Activated T-cell treated with anti-CD3 and anti-CD28 coated beads for 4 hours (primary cell): Measurements from ENCODE around the gene SH3YL1.

Source experiments
- DNase-seq: peaks from one replicate; pipeline ENCODE4 v3.0.0-alpha.2; 2020

SH3YL1 gene

DNA sequence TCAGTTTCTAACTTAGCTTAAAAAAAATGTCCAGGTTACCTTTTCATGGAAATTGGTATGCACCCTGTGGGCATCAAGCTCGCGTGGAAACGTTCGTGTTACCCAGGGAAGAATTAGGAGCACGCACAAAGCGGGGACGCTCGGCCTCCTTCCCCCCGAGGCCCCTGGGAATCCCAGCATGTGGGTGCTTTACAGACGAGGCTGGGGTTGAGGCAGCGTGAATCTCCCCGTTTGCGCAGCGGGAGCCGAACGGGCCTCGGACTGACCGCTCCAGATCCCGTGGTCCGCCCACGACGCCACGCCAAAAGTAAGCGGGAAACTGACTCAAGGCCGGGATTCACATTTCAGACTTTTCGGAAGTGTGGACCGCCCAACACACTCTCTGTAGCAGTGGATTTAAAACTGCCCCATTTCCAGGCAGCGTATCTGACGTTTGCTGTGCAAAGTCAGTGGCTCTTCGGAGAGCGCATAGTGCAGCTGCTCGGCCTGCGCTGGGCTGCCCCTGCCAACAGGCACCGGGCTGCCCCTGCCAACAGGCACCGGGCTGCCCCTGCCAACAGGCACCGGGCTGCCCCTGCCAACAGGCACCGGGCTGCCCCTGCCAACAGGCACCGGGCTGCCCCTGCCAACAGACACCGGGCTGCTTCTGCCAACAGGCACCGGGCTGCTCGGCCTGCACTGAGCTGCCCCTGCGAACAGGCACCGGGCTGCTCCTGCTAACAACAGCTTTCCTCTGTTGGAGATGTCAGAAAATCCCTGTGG, 49.7 kb downstream of the SH3YL1 start:
- DNase-seq, result no peak

GRCh38 chr2:211486-212184, 52.2 kb downstream of the SH3YL1 start:
- DNase-seq, result no peak

GRCh38 chr2:210660-211059, 53.2 kb downstream of the SH3YL1 start:
- DNase-seq, result no peak

DNA sequence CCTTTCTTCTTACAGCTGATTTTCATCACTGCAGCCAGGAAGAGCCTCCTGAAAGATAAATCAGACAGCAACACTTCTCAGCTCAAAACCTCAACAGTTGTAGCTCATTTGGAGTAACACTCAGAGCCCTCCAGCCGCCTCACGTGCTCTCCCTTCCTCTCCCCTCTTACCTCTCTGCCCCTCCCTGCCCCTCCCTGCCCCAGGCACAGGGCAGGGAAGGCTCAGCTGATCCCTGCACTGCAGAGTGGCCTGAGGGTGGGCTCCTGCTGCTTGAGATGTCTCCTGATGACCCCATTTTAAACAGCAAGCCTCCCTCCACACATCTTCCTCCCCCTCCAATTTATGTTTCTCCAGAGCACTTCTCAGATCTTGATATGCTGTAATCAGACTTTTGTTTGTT, 54.4 kb downstream of the SH3YL1 start:
- no peak for DNase-seq

DNA sequence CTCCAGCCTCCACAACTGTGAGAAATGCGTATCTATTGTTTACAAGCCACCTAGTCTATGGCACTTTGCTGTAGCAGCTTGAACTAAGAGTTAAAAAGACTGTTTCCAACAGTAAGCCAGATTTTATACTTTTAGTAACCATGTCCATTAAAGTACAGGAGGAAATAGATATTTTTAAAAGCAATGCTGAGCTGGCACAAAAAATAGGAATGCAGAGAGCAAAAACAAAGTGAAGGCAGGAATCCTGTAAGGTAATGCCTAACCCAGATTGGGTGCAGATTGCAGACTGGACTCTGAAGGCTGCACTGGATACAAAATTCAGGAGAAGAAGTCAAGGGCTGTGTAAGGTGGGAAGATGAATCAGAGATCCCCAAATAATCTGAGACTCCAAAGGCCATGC, 55.5 kb downstream of the SH3YL1 start:
- no peak for DNase-seq

DNA sequence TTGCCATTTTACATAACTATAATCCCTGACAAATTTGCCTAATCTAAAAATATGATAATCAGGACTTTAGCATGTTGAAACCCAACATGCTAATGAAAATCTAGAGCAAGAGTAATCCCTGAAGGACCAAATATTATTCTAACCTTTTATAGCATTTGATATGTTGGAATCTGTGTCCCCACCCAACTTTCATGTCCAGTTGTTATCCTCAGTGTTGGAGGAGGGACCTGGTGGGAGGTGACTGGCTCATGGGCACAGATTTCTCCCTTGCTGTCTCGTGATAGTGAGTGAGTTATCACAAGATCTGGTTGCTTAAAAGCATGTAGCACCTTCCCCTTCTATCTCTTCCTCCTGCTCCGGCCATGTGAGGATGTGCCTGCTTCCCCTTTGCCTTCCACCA, 59.8 kb downstream of the SH3YL1 start:
- no peak for DNase-seq

DNA sequence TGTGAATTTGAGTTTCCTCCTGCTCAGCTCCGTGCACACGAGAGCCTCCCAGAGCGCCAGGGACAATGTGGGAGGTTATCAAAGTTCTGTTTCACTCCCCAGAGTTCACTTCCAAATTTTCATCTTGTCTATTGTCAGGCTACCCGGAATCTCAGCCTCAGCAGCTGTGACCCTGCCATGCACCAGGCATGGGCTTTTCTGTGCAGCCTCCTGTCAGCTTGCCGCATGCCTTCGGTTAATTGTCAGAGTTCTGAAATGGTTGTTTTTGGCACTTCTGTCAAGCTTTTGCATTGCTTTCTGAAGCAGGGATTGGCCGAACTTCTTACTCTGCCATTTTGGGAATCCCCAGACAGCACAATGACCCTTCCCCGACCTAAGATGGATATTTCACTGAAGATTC, 60.4 kb downstream of the SH3YL1 start:
- DNase-seq, result no peak

GRCh38 chr2:202945-203344, 60.9 kb downstream of the SH3YL1 start:
- DNase-seq, result no peak

- no peak for DNase-seq
Measured at GRCh38 chr2:201648-202433, 62.0 kb downstream of the SH3YL1 start.

- no peak for DNase-seq
Measured at GRCh38 chr2:199041-199966, 64.5 kb downstream of the SH3YL1 start.

DNA sequence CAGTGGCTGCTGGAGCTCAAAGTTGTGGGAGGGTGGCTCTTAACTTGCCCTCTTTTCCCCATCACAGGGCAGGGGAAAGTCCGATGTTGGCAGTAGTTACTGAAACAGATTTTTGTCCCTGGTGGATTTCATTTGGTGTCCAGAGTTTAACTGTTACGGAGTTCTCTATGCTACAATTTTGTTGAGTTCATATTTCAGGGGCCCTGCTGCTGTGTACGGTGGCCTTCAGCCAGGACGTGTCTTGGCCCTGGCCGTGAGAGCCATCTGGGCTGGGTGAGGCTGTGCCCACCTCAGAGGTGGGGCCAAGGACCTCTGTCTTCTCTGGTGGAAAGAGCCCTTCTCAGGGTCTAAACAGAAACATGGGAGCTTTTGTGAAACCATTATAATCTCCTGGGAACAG, 67.4 kb downstream of the SH3YL1 start:
- DNase-seq, result no peak

GRCh38 chr2:195932-196331, 67.9 kb downstream of the SH3YL1 start:
- DNase-seq, result no peak

- no peak for DNase-seq
Measured at GRCh38 chr2:193141-193671, 70.6 kb downstream of the SH3YL1 start.

- no peak for DNase-seq
Measured at GRCh38 chr2:191311-192190, 72.3 kb downstream of the SH3YL1 start.

DNA sequence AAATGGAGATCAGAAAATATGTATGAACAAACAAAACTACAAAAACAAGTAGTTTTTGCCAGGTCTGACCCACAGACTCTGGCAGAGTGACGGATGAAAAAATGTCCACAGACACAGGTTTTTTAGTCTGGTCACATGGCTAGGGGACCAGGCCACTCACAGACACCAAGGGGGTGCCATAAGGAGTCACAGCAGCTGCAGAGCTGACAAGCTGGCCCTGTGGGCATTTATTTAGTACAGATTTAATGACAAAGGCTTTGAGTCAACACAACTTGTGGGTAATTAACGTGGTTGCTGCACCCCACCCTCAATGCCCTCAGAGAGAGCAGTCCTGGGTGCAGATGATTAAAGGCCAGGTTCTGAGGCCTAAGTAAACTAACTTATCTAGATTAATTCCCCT, 76.0 kb downstream of the SH3YL1 start:
- DNase-seq, result no peak

GRCh38 chr2:185221-185620, 78.6 kb downstream of the SH3YL1 start:
- DNase-seq, result no peak

DNA sequence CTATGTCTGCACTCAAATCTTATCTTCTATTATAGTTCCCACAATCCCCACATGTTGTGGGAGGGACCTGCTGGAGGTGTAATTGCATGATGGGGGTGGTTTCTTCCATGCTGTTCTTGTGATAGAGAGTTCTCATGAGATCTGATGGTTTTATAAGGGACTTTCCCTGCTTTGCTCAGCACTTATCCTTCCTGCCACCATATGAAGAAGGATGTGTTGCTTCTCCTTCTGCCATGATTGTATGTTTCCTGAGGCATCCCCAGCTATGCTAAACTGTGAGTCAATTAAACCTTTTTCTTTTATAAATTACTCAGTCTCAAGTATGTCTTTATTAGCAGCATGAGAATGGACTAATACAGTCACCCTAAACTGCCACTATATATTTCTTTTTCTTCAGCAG, 79.1 kb downstream of the SH3YL1 start:
- no peak for DNase-seq

DNA sequence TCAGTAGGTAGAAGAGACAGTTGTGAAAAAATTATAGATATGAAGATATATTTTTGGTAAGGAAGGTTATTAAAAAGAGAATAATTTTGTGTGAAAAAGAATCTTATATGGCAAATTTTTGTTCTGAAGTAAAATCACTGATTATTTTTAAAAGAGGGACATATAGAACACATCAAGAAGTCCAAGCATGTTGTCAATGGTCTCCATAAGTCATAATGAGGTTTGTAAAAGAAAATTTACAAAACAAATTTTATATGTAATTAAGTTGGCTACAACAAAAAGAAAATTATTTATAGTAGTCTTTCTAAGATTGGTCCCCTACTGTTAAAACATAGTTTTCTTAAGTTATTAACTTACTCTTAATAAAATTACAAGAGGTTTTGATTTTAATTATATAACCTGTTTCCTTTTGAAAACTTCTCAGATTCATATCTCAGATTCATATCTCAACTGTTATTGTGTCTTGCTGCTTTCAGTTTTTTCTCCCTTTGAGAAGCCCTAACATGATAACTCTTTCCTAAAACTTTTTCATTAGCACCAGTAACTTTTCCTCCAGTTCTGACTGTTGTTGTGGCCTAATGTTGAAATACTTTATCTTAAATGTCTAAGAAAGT, 81.2 kb downstream of the SH3YL1 start:
- DNase-seq, result no peak

DNA sequence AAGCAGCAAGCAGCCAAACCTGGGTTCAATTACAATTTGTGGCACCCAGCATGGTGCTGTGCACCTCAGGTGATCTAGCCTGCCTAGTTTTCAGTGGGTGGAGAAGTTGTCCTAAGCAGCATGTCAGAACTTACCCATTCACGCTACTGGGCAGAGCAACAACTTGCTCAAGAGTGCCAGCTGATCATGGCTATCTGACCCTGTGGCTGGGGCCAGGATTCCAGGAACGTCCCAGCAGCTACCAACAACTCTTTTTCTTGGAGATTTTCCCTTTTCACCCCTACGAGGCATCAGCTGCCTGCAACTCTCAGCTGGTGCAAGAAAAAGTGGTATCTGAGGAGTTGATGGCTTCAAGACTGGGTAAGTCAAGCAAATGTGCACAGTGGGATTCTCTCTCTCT, 83.5 kb downstream of the SH3YL1 start:
- no peak for DNase-seq

DNA sequence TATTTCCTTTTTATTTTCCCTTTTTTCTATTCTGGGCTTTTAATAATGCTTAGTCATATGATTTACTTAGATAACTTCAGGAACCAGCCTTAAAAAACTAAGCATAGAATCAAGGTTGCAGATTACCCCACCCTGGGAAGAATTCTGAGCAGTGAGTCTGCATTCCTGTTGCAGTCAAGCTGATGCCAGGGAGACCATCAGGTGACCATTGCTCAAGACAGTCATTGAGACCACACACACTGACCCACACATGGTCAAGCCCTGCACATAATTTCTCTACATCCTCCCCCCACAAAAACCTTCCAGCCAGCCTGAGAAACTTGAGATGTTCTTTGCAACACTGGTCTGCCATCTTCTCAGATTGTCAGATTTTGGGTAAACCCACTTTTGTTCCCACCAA, 83.9 kb downstream of the SH3YL1 start:
- DNase-seq, result no peak

DNA sequence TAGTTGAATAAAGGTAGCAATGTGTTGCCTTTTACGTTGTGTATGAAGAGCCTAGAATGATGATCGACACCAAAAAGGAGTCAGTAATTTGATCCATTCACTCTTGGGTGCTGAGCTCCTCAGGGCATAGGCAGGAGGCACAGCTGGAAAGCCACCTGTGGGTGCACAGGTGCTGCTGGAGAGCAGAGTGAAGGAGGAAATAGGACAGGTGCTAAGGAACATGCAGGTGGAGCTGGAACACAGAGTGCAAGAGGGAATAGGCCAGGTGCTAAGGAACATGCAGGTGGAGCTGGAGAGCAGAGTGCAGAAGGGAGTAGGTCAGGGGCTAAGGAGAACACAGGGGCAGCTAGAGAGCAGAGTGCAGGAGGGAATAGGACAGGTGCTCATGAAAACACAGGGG, 86.1 kb downstream of the SH3YL1 start:
- DNase-seq, result no peak
